H1 (cell line): ENCODE data around the gene FKBP8. TPM values are rescaled to one million over a fixed set of nuclear protein-coding genes. Genes with fewer than 3 reads are reported as not detected.

Source experiments
- CTCF ChIA-PET: fragments of 300-600 bp; sonication (Branson Sonifier 250); formaldehyde crosslinking; loops from one replicate; lab custom pipeline; 2021; ENCODE audit not compliant: partially characterized antibody; lab: Charles Lee
- POLR2A ChIA-PET: fragments of 300-600 bp; sonication (Branson Sonifier 250); formaldehyde crosslinking; loops from one replicate; lab custom pipeline; 2021; ENCODE audit warnings: inconsistent platforms; ENCODE audit not compliant: partially characterized antibody; lab: Charles Lee
- DNase-seq, 2 experiments: peaks; one replicate each; pipeline versions ENCODE4 v3.0.0 to v3.0.0-alpha.2; 2010 to 2022; ENCODE audit warnings: low spot score in 2 of 2, low read depth in 1 of 2, mixed read lengths in 1 of 2
- FAIRE-seq: peaks from 2 replicates; lab custom pipeline; 2011; peaks lifted over from hg19 to GRCh38; lab: Jason Lieb, UNC
- H2AFZ ChIP-seq: 2 replicates; pipeline ENCODE4 v1.8.1; 2012; ENCODE audit warnings: low read length, inconsistent platforms
- H2AK5ac ChIP-seq: 2 replicates; pipeline ENCODE4 v1.6.1; 2013; ENCODE audit warnings: low read depth, low read length
- H2BK120ac ChIP-seq: replicated peaks from 2 replicates; pipeline ENCODE3; 2013; ENCODE audit warnings: low read depth, low read length, inconsistent platforms
- H2BK12ac ChIP-seq: 2 replicates; pipeline ENCODE4 v1.6.1; 2013; ENCODE audit warnings: low read depth, low read length
- H2BK15ac ChIP-seq: 2 replicates; pipeline ENCODE4 v1.6.1; 2013; ENCODE audit warnings: low read length
- H2BK20ac ChIP-seq: 2 replicates; pipeline ENCODE4 v1.6.1; 2013; ENCODE audit warnings: low read length
- H2BK5ac ChIP-seq: 2 replicates; pipeline ENCODE4 v1.6.1; 2013; ENCODE audit warnings: low read depth, low read length
- H3K14ac ChIP-seq: 2 replicates; pipeline ENCODE4 v1.6.1; 2013; ENCODE audit warnings: inconsistent platforms; ENCODE audit not compliant: insufficient read length
- H3K18ac ChIP-seq: 2 replicates; pipeline ENCODE4 v1.6.1; 2013; ENCODE audit warnings: low read length; ENCODE audit errors: extremely low read depth
- H3K23ac ChIP-seq: 2 replicates; pipeline ENCODE4 v1.6.1; 2013; ENCODE audit warnings: inconsistent platforms; ENCODE audit not compliant: insufficient read length
- H3K23me2 ChIP-seq: 2 replicates; pipeline ENCODE4 v1.6.1; 2013; ENCODE audit warnings: low read depth, low read length
- H3K27ac ChIP-seq: 2 replicates; pipeline ENCODE4 v1.6.1; 2011; ENCODE audit warnings: low read depth, low read length, inconsistent platforms
- H3K27me3 ChIP-seq, 4 experiments: replicated peaks in 1 of 4; 1 replicate in 1 of 4; 2 replicates in 3 of 4; pipeline versions ENCODE4 v1.6.1 to v1.8.1; 2011 to 2013; ENCODE audit warnings: low read length in 3 of 4, mild to moderate bottlenecking in 3 of 4, inconsistent platforms in 2 of 4, mixed read lengths in 2 of 4, moderate library complexity in 1 of 4; ENCODE audit not compliant: control insufficient read depth in 3 of 4, insufficient read depth in 3 of 4; ENCODE audit errors: extremely low read depth in 1 of 4
- H3K36me3 ChIP-seq, 4 experiments: 2 replicates each; pipeline versions ENCODE4 v1.6.1 to v1.8.1; 2011 to 2013; ENCODE audit warnings: mild to moderate bottlenecking in 4 of 4, low read length in 3 of 4, moderate library complexity in 2 of 4, control low read depth in 1 of 4, inconsistent platforms in 1 of 4; ENCODE audit not compliant: insufficient read depth in 4 of 4, control insufficient read depth in 2 of 4
- H3K4ac ChIP-seq: replicated peaks from 2 replicates; pipeline ENCODE3; 2013; ENCODE audit warnings: low read length, low read depth, mixed read lengths, inconsistent platforms; ENCODE audit not compliant: insufficient read length
- H3K4me1 ChIP-seq, 4 experiments: replicated peaks in 1 of 4; 1 replicate in 1 of 4; 2 replicates in 3 of 4; pipeline versions ENCODE4 v1.6.1 to v1.8.1; 2011 to 2013; ENCODE audit warnings: low read length in 3 of 4, inconsistent platforms in 2 of 4, mixed read lengths in 1 of 4; ENCODE audit not compliant: insufficient read depth in 4 of 4, control insufficient read depth in 3 of 4
- H3K4me2 ChIP-seq, 2 experiments: 2 replicates each; pipeline versions ENCODE4 v1.6.1 to v1.8.1; 2011 to 2013; ENCODE audit warnings: low read depth in 2 of 2, low read length in 2 of 2, control low read depth in 1 of 2, inconsistent platforms in 1 of 2, mild to moderate bottlenecking in 1 of 2; ENCODE audit not compliant: insufficient read depth in 1 of 2
- H3K4me3 ChIP-seq, 4 experiments: fragments of 200-600, 300-600 bp in 1 of 4; sonication (generic), shearing (Covaris generic), sonication (Bioruptor Twin) in 1 of 4; 2 replicates each; pipeline versions ENCODE4 v1.5.1 to v1.8.1; 2011 to 2016; ENCODE audit warnings: low read length in 4 of 4, low read depth in 3 of 4, control low read depth in 2 of 4, inconsistent platforms in 2 of 4, mild to moderate bottlenecking in 2 of 4, mixed read lengths in 1 of 4, moderate library complexity in 1 of 4; ENCODE audit not compliant: insufficient read depth in 2 of 4; ENCODE audit errors: extremely low read depth in 1 of 4
- H3K56ac ChIP-seq: replicated peaks from 2 replicates; pipeline ENCODE3; 2013; ENCODE audit warnings: low read depth, mild to moderate bottlenecking, mixed read lengths, low read length, inconsistent platforms; ENCODE audit not compliant: insufficient read length
- H3K79me1 ChIP-seq: 2 replicates; pipeline ENCODE4 v1.6.1; 2013; ENCODE audit warnings: low read depth, low read length, control low read depth
- H3K79me2 ChIP-seq, 2 experiments: 2 replicates each; pipeline versions ENCODE4 v1.6.1 to v1.8.1; 2012 to 2013; ENCODE audit warnings: low read length in 2 of 2, mild to moderate bottlenecking in 2 of 2, inconsistent platforms in 1 of 2; ENCODE audit not compliant: insufficient read depth in 2 of 2, control insufficient read depth in 1 of 2
- H3K9ac ChIP-seq, 4 experiments: replicated peaks in 1 of 4; 1 replicate in 1 of 4; 2 replicates in 3 of 4; pipeline versions ENCODE4 v1.6.1 to v1.8.1; 2011 to 2013; ENCODE audit warnings: low read depth in 3 of 4, low read length in 3 of 4, control low read depth in 2 of 4, mild to moderate bottlenecking in 2 of 4, moderate library complexity in 2 of 4, inconsistent platforms in 1 of 4; ENCODE audit errors: extremely low read depth in 1 of 4
- H3K9me3 ChIP-seq, 2 experiments: 2 replicates each; pipeline versions ENCODE4 v1.6.1 to v1.8.1; 2012 to 2013; ENCODE audit warnings: mild to moderate bottlenecking in 2 of 2, moderate library complexity in 2 of 2, control low read depth in 1 of 2, inconsistent platforms in 1 of 2, low read depth in 1 of 2, low read length in 1 of 2, mixed read lengths in 1 of 2; ENCODE audit not compliant: insufficient read depth in 2 of 2
- H4K20me1 ChIP-seq, 2 experiments: replicated peaks in 1 of 2; 2 replicates each; pipeline versions ENCODE3 to v1.8.1; 2011 to 2013; ENCODE audit warnings: inconsistent platforms in 2 of 2, low read length in 2 of 2, mild to moderate bottlenecking in 1 of 2; ENCODE audit not compliant: insufficient read depth in 2 of 2, control insufficient read depth in 1 of 2
- H4K5ac ChIP-seq: 2 replicates; pipeline ENCODE4 v1.6.1; 2013; ENCODE audit warnings: low read length, low read depth, mixed read lengths, inconsistent platforms; ENCODE audit not compliant: insufficient read length
- H4K8ac ChIP-seq: 2 replicates; pipeline ENCODE4 v1.8.0; 2013; ENCODE audit warnings: mild to moderate bottlenecking, moderate library complexity, low read length, inconsistent platforms; ENCODE audit not compliant: insufficient read depth; ENCODE audit errors: extremely low read depth
- H4K91ac ChIP-seq: replicated peaks from 2 replicates; pipeline ENCODE3; 2013; ENCODE audit warnings: low read length, mixed read lengths, inconsistent platforms; ENCODE audit not compliant: insufficient read length
- ASH2L ChIP-seq: fragments of 200-600, 300-600 bp; sonication (generic); IDR thresholded peaks from one replicate; pipeline ENCODE4 v1.7.1; 2017; ENCODE audit warnings: low read length
- BRCA1 ChIP-seq: IDR thresholded peaks from 2 replicates; pipeline ENCODE4 v1.6.1; 2012; ENCODE audit warnings: low read depth, low read length, improper control_type of control experiment
- CBX5 ChIP-seq: fragments of 300-800, 300-1000 bp; sonication (generic); IDR thresholded peaks from 2 replicates; pipeline ENCODE4 v1.7.1; 2016; ENCODE audit warnings: antibody characterized with exemption, low read length, low read depth
- CREB1 ChIP-seq: IDR thresholded peaks from 2 replicates; pipeline ENCODE4 v1.6.1; 2012; ENCODE audit warnings: inconsistent platforms
- CTBP2 ChIP-seq: IDR thresholded peaks from 2 replicates; pipeline ENCODE4 v1.7.0; 2011; ENCODE audit warnings: borderline replicate concordance, mild to moderate bottlenecking, moderate library complexity, mixed read lengths, low read length; ENCODE audit not compliant: insufficient read depth, insufficient read length
- KDM5A ChIP-seq: fragments of 200-600 bp; IDR thresholded peaks from 2 replicates; pipeline ENCODE4 v1.7.1; 2012; ENCODE audit warnings: mild to moderate bottlenecking, low read length, inconsistent platforms, mixed read lengths
- PHF8 ChIP-seq: fragments of 200-600 bp; sonication (generic); conservative IDR thresholded peaks from 2 replicates; pipeline ENCODE4 v1.7.1; 2012; ENCODE audit warnings: low read depth, mild to moderate bottlenecking, inconsistent platforms, low read length, moderate library complexity
- SIX5 ChIP-seq: IDR thresholded peaks from 2 replicates; pipeline ENCODE4 v1.6.1; 2011; ENCODE audit warnings: mild to moderate bottlenecking, low read depth, low read length
- ZNF274 ChIP-seq: IDR thresholded peaks from 2 replicates; pipeline ENCODE4 v1.7.0; 2012; ENCODE audit warnings: low read length, borderline replicate concordance; ENCODE audit errors: extremely low read depth
- WGBS, 2 experiments: shearing (Covaris generic) in 1 of 2; methylation state at CpG; one replicate each; pipeline versions ENCODE4 v1.1.6 to v1.1.7; 2013 to 2015; ENCODE audit warnings: low lambda C conversion rate in 2 of 2, mixed read lengths in 2 of 2, inconsistent platforms in 1 of 2, low coverage in 1 of 2, missing lambda C conversion rate in 1 of 2; ENCODE audit not compliant: insufficient replicate concordance in 2 of 2, insufficient coverage in 1 of 2, insufficient read length in 1 of 2; ENCODE audit errors: extremely low coverage in 1 of 2, missing lambda C conversion rate in 1 of 2; 5-methylcytosine and 5-hydroxymethylcytosine counted together
- polyA plus RNA-seq, 7 experiments: library from polyadenylated mRNA; depleted of rRNA in 3 of 7; stranded (reverse) in 5 of 7; unstranded in 2 of 7; fragments of >200 nt in 5 of 7; fragments of 200-250 nt in 2 of 7; gene quantifications; 1 replicate in 5 of 7; 2 replicates in 1 of 7; 4 replicates in 1 of 7; pipeline versions ENCODE4 v1.2.1 to v1.2.3, GENCODE V29; 2011 to 2013; ENCODE audit warnings: missing spikeins in 2 of 7, mixed read lengths in 2 of 7
- total RNA-seq: library from RNA; stranded (reverse); fragmentation: NEBNext Ultra II Directional; extraction: Animal tissue kit (Norgen Biotek cat#: 25700); gene quantifications from 2 replicates; pipeline ENCODE4 v1.2.1, GENCODE V29; 2021
- TF ChIP-seq, protein P1 (sequence below), 3 experiments: IDR thresholded peaks; 1 replicate in 2 of 3; 2 replicates in 1 of 3; pipeline versions ENCODE4 v1.5.1 to v1.6.1; 2011; ENCODE audit warnings: low read length in 3 of 3, mild to moderate bottlenecking in 3 of 3, inconsistent platforms in 2 of 3, low read depth in 1 of 3, moderate library complexity in 1 of 3; ENCODE audit not compliant: insufficient read depth in 1 of 3; ENCODE audit errors: control extremely low read depth in 1 of 3

The FKBP8 gene
- total and polyA plus RNA-seq, 2 of the 8 experiments (the other 6 are each of a cell fraction or from before 2014, with no cell fraction given), result 264 to 309 TPM

- Histone ChIP-seq H3K27ac (no peak overlapping the region), H2AFZ (no peak overlapping the region), H3K79me2 (peaks cover 0 to 16% of the 10 kb centered on the region in 2 experiments; a peak in 2 of 4 replicates), H3K36me3 (peaks cover 12 to 43% (median 27%) of the 10 kb centered on the region in 4 experiments), H4K8ac (peak overlapping the region; percentile 38; the same call in 1 of the 2 replicates), H3K23me2 (peaks cover 8% of the 10 kb centered on the region), H3K23ac (no peak overlapping the region), H2BK5ac (0 out of 2 replicates have a peak overlapping the region, but pooled peaks have one; percentile 35), H2BK120ac (no peak overlapping the region), H2AK5ac (no peak overlapping the region), H3K9me3 (no peaks in the 10 kb centered on the region), H3K27me3 (no peaks in the 10 kb centered on the region), H3K14ac (no peak overlapping the region), H2BK15ac (no peak overlapping the region), H3K18ac (no peak overlapping the region), H3K4ac (no peak overlapping the region), H3K4me3 (no peak overlapping the region), H3K79me1 (no peaks in the 10 kb centered on the region; the same call in 1 of the 2 replicates), H4K5ac (no peak overlapping the region), H3K4me1 (peaks cover 0 to 9% (median 4%) of the 10 kb centered on the region in 4 experiments; a peak in 1 of 7 replicates), H3K4me2 (no peak overlapping the region; a peak in 1 of 4 replicates), H4K20me1 (peaks cover 2 to 4% of the 10 kb centered on the region in 2 experiments), H2BK12ac (no peak overlapping the region), H4K91ac (no peak overlapping the region), H3K9ac (no peak overlapping the region), H3K56ac (no peak overlapping the region), H2BK20ac (no peak overlapping the region)
- DNase-seq, result no peak
- POLR2A ChIA-PET, result interaction anchor here (0.8 to 1.4 kb wide), 4 partner anchors 11 to 39 kb away, joined by 3 to 4 read pairs (median 4); no protein-coding TSS in a partner anchor
- FAIRE-seq, result no peak
- CTCF ChIA-PET, result no interaction called here
- 91% methylated on average over 21 of the region's 21 CpGs; no CpG with 5 or more reads in 1 of the 2 experiments for WGBS, 2 experiments
- TF ChIP-seq ASH2L, result no peak
- TF ChIP-seq KDM5A, result no peak
- TF ChIP-seq CTBP2, result no peak
- no peak for TF ChIP-seq CREB1
- TF ChIP-seq ZNF274, result no peak
- TF ChIP-seq, protein P1, sequence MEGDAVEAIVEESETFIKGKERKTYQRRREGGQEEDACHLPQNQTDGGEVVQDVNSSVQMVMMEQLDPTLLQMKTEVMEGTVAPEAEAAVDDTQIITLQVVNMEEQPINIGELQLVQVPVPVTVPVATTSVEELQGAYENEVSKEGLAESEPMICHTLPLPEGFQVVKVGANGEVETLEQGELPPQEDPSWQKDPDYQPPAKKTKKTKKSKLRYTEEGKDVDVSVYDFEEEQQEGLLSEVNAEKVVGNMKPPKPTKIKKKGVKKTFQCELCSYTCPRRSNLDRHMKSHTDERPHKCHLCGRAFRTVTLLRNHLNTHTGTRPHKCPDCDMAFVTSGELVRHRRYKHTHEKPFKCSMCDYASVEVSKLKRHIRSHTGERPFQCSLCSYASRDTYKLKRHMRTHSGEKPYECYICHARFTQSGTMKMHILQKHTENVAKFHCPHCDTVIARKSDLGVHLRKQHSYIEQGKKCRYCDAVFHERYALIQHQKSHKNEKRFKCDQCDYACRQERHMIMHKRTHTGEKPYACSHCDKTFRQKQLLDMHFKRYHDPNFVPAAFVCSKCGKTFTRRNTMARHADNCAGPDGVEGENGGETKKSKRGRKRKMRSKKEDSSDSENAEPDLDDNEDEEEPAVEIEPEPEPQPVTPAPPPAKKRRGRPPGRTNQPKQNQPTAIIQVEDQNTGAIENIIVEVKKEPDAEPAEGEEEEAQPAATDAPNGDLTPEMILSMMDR (IDR thresholded peaks at IDR 0.05; ENCODE audit: control extremely low read depth in 1 of 3, insufficient read depth in 1 of 3, low read depth in 1 of 3, low read length in 3 of 3), result no peak
- TF ChIP-seq CBX5, result no peak
- no peak for TF ChIP-seq BRCA1
- no peak for TF ChIP-seq PHF8
- TF ChIP-seq SIX5, result no peak
These were observed 1.9 kb downstream of the FKBP8 start for GRCh38 chr19:18541258-18541991.
